Uterus (tissue), 4 donors: ENCODE results near the gene SIM2. TPM values are rescaled to one million over a fixed set of nuclear protein-coding genes. Genes with fewer than 3 reads are reported as not detected.

Source experiments
- DNase-seq, 2 donors: peaks; one replicate each; pipeline ENCODE4 v3.0.0-alpha.2; 2019 to 2020
- H3K27ac ChIP-seq, 2 donors: fragments of 200-600 bp; sonication (generic); 1 replicate in 1 of 2; 2 replicates in 1 of 2; pipeline ENCODE4 v1.5.1; 2016 to 2018
- H3K27me3 ChIP-seq, 2 donors: fragments of 200-600 bp; sonication (generic); one replicate each; pipeline ENCODE4 v1.5.1; 2018 to 2019; ENCODE audit warnings: control low read depth in 1 of 2
- H3K36me3 ChIP-seq, 2 donors: fragments of 200-600 bp; sonication (generic); one replicate each; pipeline ENCODE4 v1.5.1; 2019; ENCODE audit warnings: control low read depth in 1 of 2
- H3K4me1 ChIP-seq, 2 donors: fragments of 200-600 bp; sonication (generic); one replicate each; pipeline ENCODE4 v1.5.1; 2018 to 2019; ENCODE audit warnings: control low read depth in 1 of 2
- H3K4me3 ChIP-seq, 2 donors: fragments of 200-600 bp; sonication (generic); 1 replicate in 1 of 2; 2 replicates in 1 of 2; pipeline ENCODE4 v1.5.1; 2018 to 2019; ENCODE audit warnings: mild to moderate bottlenecking in 1 of 2
- H3K9me3 ChIP-seq, 2 donors: fragments of 200-600 bp; sonication (generic); one replicate each; pipeline ENCODE4 v1.5.1; 2019; ENCODE audit warnings: control low read depth in 1 of 2
- POLR2A ChIP-seq, 2 donors: fragments of 450-650 bp; IDR thresholded peaks; one replicate each; pipeline ENCODE4 v1.6.1; 2016; ENCODE audit warnings: antibody characterized with exemption in 2 of 2, mild to moderate bottlenecking in 1 of 2, moderate library complexity in 1 of 2
- intact Hi-C: fragments of 100-400 bp; cut with DNase I; formaldehyde crosslinking; loops from one replicate; pipeline ENCODE4 v1.15.1; 2023; ENCODE audit warnings: low total_unique reads
- total RNA-seq, 4 donors: library from RNA; depleted of rRNA in 3 of 4; stranded (reverse); fragments of >200 nt in 3 of 4; gene quantifications; one replicate each; pipeline versions ENCODE4 v1.1.0 to v1.2.4, GENCODE V29; 2014 to 2023
- TF ChIP-seq, protein P1 (sequence below), 4 experiments: fragments of 200-600 bp in 2 of 4; fragments of 450-650 bp in 2 of 4; sonication (generic) in 2 of 4; IDR thresholded peaks; one replicate each; pipeline ENCODE4 v1.5.1; 2016 to 2019; ENCODE audit warnings: antibody characterized with exemption in 4 of 4, mild to moderate bottlenecking in 2 of 4, moderate library complexity in 1 of 4
- donor health status: DM: yes; HTN: yes; CAD: no.

SIM2 gene
- total RNA-seq, 4 donors from 2014 or later: 0.21 to 0.59 TPM; not detected in 2

- Histone ChIP-seq H3K4me1 (no peaks in the 10 kb centered on the region), H3K9me3 (no peaks in the 10 kb centered on the region), H3K4me3 (no peak overlapping the region), H3K36me3 (no peaks in the 10 kb centered on the region), H3K27ac (no peak overlapping the region), H3K27me3 (no peaks in the 10 kb centered on the region)
- TF ChIP-seq POLR2A (IDR thresholded peaks at IDR 0.05): no peak
- TF ChIP-seq, protein P1, sequence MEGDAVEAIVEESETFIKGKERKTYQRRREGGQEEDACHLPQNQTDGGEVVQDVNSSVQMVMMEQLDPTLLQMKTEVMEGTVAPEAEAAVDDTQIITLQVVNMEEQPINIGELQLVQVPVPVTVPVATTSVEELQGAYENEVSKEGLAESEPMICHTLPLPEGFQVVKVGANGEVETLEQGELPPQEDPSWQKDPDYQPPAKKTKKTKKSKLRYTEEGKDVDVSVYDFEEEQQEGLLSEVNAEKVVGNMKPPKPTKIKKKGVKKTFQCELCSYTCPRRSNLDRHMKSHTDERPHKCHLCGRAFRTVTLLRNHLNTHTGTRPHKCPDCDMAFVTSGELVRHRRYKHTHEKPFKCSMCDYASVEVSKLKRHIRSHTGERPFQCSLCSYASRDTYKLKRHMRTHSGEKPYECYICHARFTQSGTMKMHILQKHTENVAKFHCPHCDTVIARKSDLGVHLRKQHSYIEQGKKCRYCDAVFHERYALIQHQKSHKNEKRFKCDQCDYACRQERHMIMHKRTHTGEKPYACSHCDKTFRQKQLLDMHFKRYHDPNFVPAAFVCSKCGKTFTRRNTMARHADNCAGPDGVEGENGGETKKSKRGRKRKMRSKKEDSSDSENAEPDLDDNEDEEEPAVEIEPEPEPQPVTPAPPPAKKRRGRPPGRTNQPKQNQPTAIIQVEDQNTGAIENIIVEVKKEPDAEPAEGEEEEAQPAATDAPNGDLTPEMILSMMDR (IDR thresholded peaks at IDR 0.05): no peak
- DNase-seq: no peak
- intact Hi-C loops: no loop called here
These were observed 58.3 kb downstream of the SIM2 start for GRCh38 chr21:36757196-36757595.

GRCh38 chr21:36759348-36760083 is 60.6 kb downstream of the SIM2 start:
- Histone ChIP-seq H3K4me3 (no peak overlapping the region), H3K36me3 (no peaks in the 10 kb centered on the region), H3K27me3 (no peaks in the 10 kb centered on the region), H3K27ac (no peak overlapping the region), H3K4me1 (no peaks in the 10 kb centered on the region), H3K9me3 (no peaks in the 10 kb centered on the region)
- intact Hi-C loops: no loop called here
- no peak for DNase-seq
- TF ChIP-seq, protein P1 (IDR thresholded peaks at IDR 0.05): no peak
- no peak for TF ChIP-seq POLR2A (IDR thresholded peaks at IDR 0.05)

DNA sequence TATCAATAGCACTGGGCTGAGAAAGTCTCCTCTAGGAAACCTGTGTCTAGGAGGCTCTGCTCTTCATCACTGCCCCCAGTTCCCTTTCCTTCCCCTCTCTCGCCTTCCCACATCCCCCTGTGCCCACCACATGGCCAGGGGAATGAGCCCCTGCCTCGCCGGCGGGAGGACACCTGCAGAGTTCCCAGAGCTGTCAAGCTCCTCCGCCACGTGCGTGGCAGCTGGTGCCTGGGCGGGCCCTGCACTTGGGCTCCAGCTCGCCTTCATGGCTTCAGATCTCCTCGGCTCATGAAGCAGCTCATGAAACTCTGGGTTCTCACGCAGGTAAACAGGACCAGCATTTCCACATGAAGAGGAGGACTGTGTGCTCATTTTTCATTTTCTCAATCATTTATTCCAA is 62.8 kb downstream of the SIM2 start:
- no peaks in the 10 kb centered on the region for H3K27me3 ChIP-seq
- no peaks in the 10 kb centered on the region for H3K36me3 ChIP-seq
- intact Hi-C loops: no loop called here
- no peak overlapping the region for H3K27ac ChIP-seq
- TF ChIP-seq POLR2A (IDR thresholded peaks at IDR 0.05): no peak
- TF ChIP-seq, protein P1 (IDR thresholded peaks at IDR 0.05): no peak
- H3K4me1 ChIP-seq: no peaks in the 10 kb centered on the region
- no peak overlapping the region for H3K4me3 ChIP-seq
- H3K9me3 ChIP-seq: no peaks in the 10 kb centered on the region
- DNase-seq: no peak

DNA sequence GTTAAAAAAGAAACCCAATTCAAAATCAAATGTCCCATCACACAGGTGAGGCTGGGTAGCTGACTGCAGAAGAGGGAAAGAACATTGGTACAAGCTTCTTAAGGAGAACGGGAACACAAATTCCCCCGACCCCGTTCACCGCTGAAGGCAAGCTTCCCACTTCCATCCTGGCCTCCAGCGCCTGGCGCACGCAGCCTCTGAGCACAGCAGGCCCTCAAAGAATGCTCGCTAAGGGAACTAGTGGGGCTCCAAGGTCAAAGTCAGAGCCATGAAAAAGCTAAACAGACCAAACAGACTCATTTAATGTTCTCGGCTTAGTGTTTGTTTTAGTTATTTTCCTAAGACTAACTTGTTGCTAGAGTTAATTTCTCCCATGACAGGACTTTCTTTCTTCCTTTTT is 63.7 kb downstream of the SIM2 start:
- Histone ChIP-seq H3K4me1 (no peaks in the 10 kb centered on the region), H3K4me3 (no peak overlapping the region), H3K36me3 (no peaks in the 10 kb centered on the region), H3K9me3 (no peaks in the 10 kb centered on the region), H3K27me3 (no peaks in the 10 kb centered on the region), H3K27ac (no peak overlapping the region)
- no peak for DNase-seq
- TF ChIP-seq POLR2A (IDR thresholded peaks at IDR 0.05): no peak
- TF ChIP-seq, protein P1 (IDR thresholded peaks at IDR 0.05): no peak
- intact Hi-C loops: no loop called here

DNA sequence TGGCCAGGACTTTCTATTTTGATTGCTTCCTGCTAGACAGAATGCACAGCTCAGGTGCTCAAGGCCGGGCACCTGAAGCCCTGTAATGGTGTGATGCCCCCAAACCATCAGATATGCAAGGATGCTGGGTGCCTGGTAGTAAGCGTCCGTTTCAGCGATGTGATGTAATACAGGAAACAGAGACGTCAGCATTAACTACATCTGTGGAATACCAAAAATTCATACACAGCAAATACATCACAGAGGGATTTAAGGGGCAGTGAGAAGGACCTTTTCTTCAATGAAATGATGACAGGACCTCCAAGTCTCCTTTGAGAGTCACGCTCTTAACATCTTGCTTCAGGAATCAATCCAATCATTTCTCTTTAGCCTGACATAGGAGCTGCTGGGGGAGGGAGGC is 64.4 kb downstream of the SIM2 start:
- intact Hi-C loops: no loop called here
- no peak for DNase-seq
- no peaks in the 10 kb centered on the region for H3K9me3 ChIP-seq
- no peak overlapping the region for H3K4me3 ChIP-seq
- H3K27ac ChIP-seq: no peak overlapping the region
- no peaks in the 10 kb centered on the region for H3K4me1 ChIP-seq
- no peaks in the 10 kb centered on the region for H3K36me3 ChIP-seq
- H3K27me3 ChIP-seq: no peaks in the 10 kb centered on the region
- TF ChIP-seq, protein P1 (IDR thresholded peaks at IDR 0.05): no peak
- TF ChIP-seq POLR2A (IDR thresholded peaks at IDR 0.05): no peak
